ENCODE data around the gene NT5DC1.

Gene NT5DC1

DNA sequence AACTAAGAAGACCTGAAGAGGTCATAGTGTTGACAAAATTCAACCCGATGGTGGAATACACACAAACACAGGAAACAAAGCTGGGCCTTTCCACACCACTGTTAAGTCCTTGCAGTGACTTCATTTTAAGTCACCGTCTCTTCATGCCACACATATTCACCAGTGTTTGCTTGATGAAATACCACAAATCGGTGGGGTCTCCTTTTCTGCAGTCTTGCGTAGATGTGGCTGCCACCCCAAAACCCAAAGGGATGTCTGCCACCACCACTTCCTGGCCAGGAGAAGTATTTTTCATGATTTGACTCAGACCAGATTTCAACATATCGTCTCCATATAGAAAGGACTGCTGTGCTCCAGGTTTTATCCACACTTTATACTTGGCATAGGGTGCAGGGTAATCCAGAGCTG, 36.3 kb downstream of the NT5DC1 start:
- no peaks in the 10 kb centered on the region for H3K4me1 ChIP-seq (ENCODE audit: control insufficient read depth, insufficient read depth, low read length)
- no peak for TF ChIP-seq GLIS1 (tag by site-specific recombination; IDR thresholded peaks at IDR 0.05)
- TF ChIP-seq ZNF184 (tag by site-specific recombination; IDR thresholded peaks at IDR 0.05) = no peak
- no peak for TF ChIP-seq ZNF2 (tag by site-specific recombination; IDR thresholded peaks at IDR 0.05)
- no peak for TF ChIP-seq ZSCAN30 (tag by site-specific recombination; IDR thresholded peaks at IDR 0.05)
- TF ChIP-seq YY1 (tag by site-specific recombination; IDR thresholded peaks at IDR 0.05) = no peak
- TF ChIP-seq, protein P1, sequence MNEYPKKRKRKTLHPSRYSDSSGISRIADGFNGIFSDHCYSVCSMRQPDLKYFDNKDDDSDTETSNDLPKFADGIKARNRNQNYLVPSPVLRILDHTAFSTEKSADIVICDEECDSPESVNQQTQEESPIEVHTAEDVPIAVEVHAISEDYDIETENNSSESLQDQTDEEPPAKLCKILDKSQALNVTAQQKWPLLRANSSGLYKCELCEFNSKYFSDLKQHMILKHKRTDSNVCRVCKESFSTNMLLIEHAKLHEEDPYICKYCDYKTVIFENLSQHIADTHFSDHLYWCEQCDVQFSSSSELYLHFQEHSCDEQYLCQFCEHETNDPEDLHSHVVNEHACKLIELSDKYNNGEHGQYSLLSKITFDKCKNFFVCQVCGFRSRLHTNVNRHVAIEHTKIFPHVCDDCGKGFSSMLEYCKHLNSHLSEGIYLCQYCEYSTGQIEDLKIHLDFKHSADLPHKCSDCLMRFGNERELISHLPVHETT (tag by site-specific recombination; IDR thresholded peaks at IDR 0.05) = no peak
- TF ChIP-seq ZNF324 (tag by site-specific recombination; IDR thresholded peaks at IDR 0.05) = no peak
- TF ChIP-seq ZNF138 (tag by site-specific recombination; IDR thresholded peaks at IDR 0.05; ENCODE audit: borderline replicate concordance) = no peak
- TF ChIP-seq, protein P2, sequence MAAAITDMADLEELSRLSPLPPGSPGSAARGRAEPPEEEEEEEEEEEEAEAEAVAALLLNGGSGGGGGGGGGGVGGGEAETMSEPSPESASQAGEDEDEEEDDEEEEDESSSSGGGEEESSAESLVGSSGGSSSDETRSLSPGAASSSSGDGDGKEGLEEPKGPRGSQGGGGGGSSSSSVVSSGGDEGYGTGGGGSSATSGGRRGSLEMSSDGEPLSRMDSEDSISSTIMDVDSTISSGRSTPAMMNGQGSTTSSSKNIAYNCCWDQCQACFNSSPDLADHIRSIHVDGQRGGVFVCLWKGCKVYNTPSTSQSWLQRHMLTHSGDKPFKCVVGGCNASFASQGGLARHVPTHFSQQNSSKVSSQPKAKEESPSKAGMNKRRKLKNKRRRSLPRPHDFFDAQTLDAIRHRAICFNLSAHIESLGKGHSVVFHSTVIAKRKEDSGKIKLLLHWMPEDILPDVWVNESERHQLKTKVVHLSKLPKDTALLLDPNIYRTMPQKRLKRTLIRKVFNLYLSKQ (tag by site-specific recombination; IDR thresholded peaks at IDR 0.05; ENCODE audit: borderline replicate concordance) = no peak
- TF ChIP-seq, protein P3, sequence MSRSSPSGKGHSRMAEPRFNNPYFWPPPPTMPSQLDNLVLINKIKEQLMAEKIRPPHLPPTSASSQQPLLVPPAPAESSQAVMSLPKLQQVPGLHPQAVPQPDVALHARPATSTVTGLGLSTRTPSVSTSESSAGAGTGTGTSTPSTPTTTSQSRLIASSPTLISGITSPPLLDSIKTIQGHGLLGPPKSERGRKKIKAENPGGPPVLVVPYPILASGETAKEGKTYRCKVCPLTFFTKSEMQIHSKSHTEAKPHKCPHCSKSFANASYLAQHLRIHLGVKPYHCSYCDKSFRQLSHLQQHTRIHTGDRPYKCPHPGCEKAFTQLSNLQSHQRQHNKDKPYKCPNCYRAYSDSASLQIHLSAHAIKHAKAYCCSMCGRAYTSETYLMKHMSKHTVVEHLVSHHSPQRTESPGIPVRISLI (tag by site-specific recombination; IDR thresholded peaks at IDR 0.05) = no peak
- no peak for TF ChIP-seq KLF9 (tag by site-specific recombination; IDR thresholded peaks at IDR 0.05; ENCODE audit: low read depth)
- no peak for TF ChIP-seq PRDM1 (tag by site-specific recombination; IDR thresholded peaks at IDR 0.05)
- TF ChIP-seq, protein P4, sequence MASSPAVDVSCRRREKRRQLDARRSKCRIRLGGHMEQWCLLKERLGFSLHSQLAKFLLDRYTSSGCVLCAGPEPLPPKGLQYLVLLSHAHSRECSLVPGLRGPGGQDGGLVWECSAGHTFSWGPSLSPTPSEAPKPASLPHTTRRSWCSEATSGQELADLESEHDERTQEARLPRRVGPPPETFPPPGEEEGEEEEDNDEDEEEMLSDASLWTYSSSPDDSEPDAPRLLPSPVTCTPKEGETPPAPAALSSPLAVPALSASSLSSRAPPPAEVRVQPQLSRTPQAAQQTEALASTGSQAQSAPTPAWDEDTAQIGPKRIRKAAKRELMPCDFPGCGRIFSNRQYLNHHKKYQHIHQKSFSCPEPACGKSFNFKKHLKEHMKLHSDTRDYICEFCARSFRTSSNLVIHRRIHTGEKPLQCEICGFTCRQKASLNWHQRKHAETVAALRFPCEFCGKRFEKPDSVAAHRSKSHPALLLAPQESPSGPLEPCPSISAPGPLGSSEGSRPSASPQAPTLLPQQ (tag by site-specific recombination; IDR thresholded peaks at IDR 0.05) = no peak
- TF ChIP-seq MZF1 (tag by site-specific recombination; IDR thresholded peaks at IDR 0.05; ENCODE audit: borderline replicate concordance) = no peak
- TF ChIP-seq SP2 (tag by site-specific recombination; IDR thresholded peaks at IDR 0.05) = no peak
- no peak for TF ChIP-seq HOXA7 (CRISPR knock-in tag; IDR thresholded peaks at IDR 0.05; ENCODE audit: borderline replicate concordance)
- H3K27ac ChIP-seq (ENCODE audit: extremely low read depth, low read depth, low read length) = no peak overlapping the region
- H3K36me3 ChIP-seq (ENCODE audit: control insufficient read depth in 2 of 2, insufficient read depth in 1 of 2, low read length in 2 of 2) = no peaks in the 10 kb centered on the region
- ChIA-PET POLR2A (no interaction called here), CTCF (interaction anchor here (0.8 kb wide), 1 partner anchor 36 kb away, joined by 3 read pairs; no protein-coding TSS in a partner anchor)
- no peaks in the 10 kb centered on the region for H3K9me3 ChIP-seq (ENCODE audit: control insufficient read depth, insufficient read depth, low read depth, low read length)
- H3K4me3 ChIP-seq (ENCODE audit: low read depth, low read length) = no peak overlapping the region

DNA sequence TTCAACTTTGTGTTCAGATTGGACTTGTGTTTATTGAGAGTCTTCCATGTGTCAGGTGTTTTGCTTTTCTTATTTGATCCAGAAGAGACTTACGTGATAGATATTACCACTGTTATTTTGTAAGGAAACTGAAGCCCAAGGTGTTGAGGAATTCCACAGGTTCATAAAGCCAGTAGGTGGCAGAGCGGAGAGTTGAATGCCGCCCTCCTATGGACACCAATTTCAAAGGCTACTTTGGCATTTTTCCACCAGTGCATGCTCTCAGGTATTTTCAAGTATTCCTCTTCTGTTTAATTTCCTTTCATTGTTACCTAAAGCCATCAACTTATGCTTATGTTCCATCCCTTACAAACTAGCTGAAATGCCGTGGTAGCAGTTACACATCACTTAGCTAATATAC, 39.3 kb downstream of the NT5DC1 start:
- Histone ChIP-seq H3K4me1 (ENCODE audit: control insufficient read depth, insufficient read depth, low read length) (no peaks in the 10 kb centered on the region), H3K4me3 (ENCODE audit: low read depth, low read length) (no peak overlapping the region), H3K9me3 (ENCODE audit: control insufficient read depth, insufficient read depth, low read depth, low read length) (no peaks in the 10 kb centered on the region), H3K36me3 (ENCODE audit: control insufficient read depth in 2 of 2, insufficient read depth in 1 of 2, low read length in 2 of 2) (no peaks in the 10 kb centered on the region), H3K27ac (ENCODE audit: extremely low read depth, low read depth, low read length) (no peak overlapping the region)
- ChIA-PET POLR2A (no interaction called here), CTCF (interaction anchor here (0.6 to 1.9 kb wide), 4 partner anchors 10 to 319 kb away, joined by 3 to 7 read pairs (median 4); no protein-coding TSS in a partner anchor)
- no peak for TF ChIP-seq ZNF843 (tag by site-specific recombination; IDR thresholded peaks at IDR 0.05)
- TF ChIP-seq, protein P5, sequence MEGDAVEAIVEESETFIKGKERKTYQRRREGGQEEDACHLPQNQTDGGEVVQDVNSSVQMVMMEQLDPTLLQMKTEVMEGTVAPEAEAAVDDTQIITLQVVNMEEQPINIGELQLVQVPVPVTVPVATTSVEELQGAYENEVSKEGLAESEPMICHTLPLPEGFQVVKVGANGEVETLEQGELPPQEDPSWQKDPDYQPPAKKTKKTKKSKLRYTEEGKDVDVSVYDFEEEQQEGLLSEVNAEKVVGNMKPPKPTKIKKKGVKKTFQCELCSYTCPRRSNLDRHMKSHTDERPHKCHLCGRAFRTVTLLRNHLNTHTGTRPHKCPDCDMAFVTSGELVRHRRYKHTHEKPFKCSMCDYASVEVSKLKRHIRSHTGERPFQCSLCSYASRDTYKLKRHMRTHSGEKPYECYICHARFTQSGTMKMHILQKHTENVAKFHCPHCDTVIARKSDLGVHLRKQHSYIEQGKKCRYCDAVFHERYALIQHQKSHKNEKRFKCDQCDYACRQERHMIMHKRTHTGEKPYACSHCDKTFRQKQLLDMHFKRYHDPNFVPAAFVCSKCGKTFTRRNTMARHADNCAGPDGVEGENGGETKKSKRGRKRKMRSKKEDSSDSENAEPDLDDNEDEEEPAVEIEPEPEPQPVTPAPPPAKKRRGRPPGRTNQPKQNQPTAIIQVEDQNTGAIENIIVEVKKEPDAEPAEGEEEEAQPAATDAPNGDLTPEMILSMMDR (tag by site-specific recombination; IDR thresholded peaks at IDR 0.05) = peak; percentile 31; the same call in 1 of the 2 replicates
